ACHN (cell line): ENCODE measurements around the gene HLA-G.
"Not testable (repeated sequence)": the region's sequence is repeated elsewhere in the genome, so short reads cannot be mapped to it uniquely, and the experiment has no call there.

ENCODE experiments used
- DNase-seq: peaks from one replicate; pipeline ENCODE4 v3.0.0-alpha.2; 2015
- in situ Hi-C: cut with HindIII; loops from 2 replicates; pipeline ENCODE4 v1.10.0; 2017; ENCODE audit warnings: low sequenced_read_pairs, low pct_ligation_motif_present, low pct_unique_long_range_greater_than_20kb

Gene HLA-G

DNA sequence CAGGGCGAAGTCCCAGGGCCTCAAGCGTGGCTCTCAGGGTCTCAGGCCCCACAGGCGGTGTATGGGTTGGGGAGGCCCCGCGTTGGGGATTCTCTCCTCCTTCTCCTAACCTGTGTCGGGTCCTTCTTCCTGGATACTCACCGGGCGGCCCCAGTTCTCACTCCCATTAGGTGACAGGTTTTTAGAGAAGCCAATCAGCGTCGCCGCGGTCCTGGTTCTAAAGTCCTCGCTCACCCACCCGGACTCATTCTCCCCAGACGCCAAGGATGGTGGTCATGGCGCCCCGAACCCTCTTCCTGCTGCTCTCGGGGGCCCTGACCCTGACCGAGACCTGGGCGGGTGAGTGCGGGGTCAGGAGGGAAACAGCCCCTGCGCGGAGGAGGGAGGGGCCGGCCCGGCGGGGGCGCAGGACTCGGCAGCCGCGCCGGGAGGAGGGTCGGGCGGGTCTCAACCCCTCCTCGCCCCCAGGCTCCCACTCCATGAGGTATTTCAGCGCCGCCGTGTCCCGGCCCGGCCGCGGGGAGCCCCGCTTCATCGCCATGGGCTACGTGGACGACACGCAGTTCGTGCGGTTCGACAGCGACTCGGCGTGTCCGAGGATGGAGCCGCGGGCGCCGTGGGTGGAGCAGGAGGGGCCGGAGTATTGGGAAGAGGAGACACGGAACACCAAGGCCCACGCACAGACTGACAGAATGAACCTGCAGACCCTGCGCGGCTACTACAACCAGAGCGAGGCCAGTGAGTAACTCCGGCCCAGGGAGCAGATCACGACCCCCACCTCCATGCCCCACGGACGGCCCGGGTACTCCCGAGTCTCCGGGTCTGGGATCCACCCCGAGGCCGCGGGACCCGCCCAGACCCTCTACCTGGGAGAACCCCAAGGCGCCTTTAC, at the start of gene HLA-G:
HLA-G (plus strand) TSS at position 247 of the 892 bp plus-strand sequence; CDS start at position 267, 20 bp downstream.
- no peak for DNase-seq
- in situ Hi-C loops: no loop called here

- in situ Hi-C loops: not testable (repeated sequence)
These were observed 47.5 kb upstream of the HLA-G start for GRCh38 chr6:29780019-29780698.

GRCh38 chr6:29789176-29789575, 38.4 kb upstream of the HLA-G start:
- in situ Hi-C loops: no loop called here

More at GRCh38 chr6:29780019-29780698, 47.5 kb upstream of the HLA-G start:
- not testable (repeated sequence) for DNase-seq

DNA sequence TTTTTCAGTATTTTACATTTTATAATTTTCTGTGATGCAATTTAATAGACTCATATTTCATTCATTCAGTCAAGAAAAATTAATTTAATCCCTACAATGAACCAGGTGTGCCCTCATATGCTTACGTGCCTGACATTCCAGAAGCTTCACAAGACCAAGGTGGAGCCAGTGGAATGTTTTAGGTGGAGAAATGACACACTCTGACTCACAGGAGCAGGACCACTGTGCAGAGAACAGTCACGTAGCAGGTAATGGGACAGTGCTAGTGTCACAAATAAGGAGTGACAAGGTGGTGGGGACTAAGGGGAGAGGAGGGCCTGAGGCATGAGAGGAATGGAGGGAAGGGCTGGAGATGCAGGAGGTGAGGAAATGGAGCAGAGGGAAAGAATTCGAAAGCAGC, 37.0 kb upstream of the HLA-G start:
- DNase-seq: no peak
- in situ Hi-C loops: no loop called here

More at GRCh38 chr6:29789176-29789575, 38.4 kb upstream of the HLA-G start:
- no peak for DNase-seq

- no peak for DNase-seq
- in situ Hi-C loops: no loop called here
These were observed 36.5 kb upstream of the HLA-G start for GRCh38 chr6:29791162-29791561.

DNA sequence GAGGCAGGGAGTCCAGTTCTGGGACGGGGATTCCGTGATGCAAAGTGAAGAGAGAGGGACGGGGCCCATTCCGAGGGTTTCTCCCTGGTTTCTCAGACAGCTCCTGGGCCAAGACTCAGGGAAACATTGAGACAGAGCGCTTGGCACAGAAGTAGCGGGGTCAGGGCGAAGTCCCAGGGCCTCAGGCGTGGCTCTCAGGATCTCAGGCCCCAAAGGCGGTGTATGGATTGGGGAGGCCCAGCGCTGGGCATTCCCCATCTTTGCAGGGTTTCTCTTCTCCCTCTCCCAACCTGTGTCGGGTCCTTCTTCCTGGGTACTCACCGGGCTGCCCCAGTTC, 35.9 kb upstream of the HLA-G start:
- no peak for DNase-seq
- in situ Hi-C loops: no loop called here

- in situ Hi-C loops: no loop called here
These were observed 35.2 kb upstream of the HLA-G start for GRCh38 chr6:29792123-29793035.

DNA sequence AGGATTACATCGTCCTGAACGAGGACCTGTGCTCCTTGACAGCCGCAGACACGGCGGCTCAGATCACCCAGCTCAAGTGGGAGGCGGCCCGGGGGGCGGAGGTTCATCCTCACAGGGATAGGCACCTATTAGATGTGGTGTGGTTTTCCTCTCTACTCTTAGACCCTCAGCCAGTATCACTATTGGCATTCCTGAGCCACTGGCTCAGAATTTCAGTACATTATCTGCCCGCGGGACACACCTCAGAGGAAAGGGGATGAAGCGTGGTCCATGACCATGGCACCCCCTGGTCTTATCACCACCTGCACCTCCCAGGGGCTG, 34.6 kb upstream of the HLA-G start:
- in situ Hi-C loops: no loop called here
- no peak for DNase-seq

More at GRCh38 chr6:29792123-29793035, 35.2 kb upstream of the HLA-G start:
- peak; percentile 10 for DNase-seq

- in situ Hi-C loops: no loop called here
- DNase-seq: no peak
These were observed 33.8 kb upstream of the HLA-G start for GRCh38 chr6:29793796-29794195.

DNA sequence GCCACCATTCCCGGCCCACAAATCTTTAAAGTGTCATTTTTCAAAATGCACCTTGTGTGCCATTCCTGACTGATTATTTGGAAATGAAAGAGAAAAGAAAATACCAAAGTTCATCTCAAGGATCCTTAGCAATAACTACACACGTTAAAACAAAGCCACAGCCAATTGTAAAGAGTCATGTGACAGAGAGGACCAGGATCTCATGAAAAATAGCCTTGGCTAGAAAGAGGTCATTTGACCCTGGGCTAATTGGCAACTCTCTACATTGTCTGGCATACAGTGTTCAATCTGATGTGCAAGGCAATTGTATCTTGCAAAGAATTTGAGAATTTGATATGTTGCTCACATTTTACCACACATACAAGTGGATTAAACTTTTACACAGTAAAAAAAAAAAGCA, 31.6 kb upstream of the HLA-G start:
- in situ Hi-C loops: no loop called here

DNA sequence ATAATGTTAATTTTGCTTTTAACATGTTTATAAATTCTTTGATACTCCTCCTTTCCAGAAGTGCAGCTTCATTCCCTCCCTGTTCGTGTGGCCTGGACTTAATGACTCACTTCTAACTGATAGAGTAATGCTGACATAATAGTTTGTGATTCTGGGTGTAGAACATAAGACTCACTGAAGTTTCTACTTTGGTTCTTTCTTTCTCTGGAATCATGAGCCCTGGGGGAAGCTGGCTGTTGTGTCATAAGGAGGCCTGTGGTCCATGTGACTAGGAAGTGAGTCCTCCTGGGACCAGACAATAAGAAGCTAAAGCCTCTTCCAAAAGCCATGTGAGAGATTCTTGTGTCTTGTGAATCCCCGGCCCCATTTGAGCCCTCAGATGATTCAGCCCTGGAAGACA, 30.5 kb upstream of the HLA-G start:
- in situ Hi-C loops: no loop called here
- no peak for DNase-seq

More for the DNA sequence above, 31.6 kb upstream of the HLA-G start:
- DNase-seq: no peak

GRCh38 chr6:29797966-29798365, 29.7 kb upstream of the HLA-G start:
- no peak for DNase-seq
- in situ Hi-C loops: no loop called here

- in situ Hi-C loops: no loop called here
These were observed 27.4 kb upstream of the HLA-G start for GRCh38 chr6:29800254-29800653.

GRCh38 chr6:29806387-29806786, 21.2 kb upstream of the HLA-G start:
- DNase-seq: no peak
- in situ Hi-C loops: no loop called here

More at GRCh38 chr6:29800254-29800653, 27.4 kb upstream of the HLA-G start:
- no peak for DNase-seq

DNA sequence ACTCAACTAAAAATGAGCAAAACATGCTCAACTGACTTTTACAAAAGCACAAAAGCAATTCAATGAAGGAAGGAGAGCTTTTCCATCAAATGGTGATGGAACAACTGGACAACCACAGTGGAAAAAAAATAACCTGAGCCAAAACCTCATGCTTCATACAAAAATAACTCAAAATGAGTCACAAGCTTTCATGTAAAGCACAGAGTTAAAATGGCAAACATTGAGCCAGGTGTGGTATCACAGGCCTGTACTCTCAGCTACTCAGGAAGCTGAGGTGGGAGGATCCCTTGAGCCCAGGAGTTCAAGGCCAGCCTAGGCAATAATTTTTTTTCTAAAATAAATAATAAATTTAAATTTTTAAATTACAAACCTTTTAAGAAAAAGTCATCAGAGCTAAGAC, 18.4 kb upstream of the HLA-G start:
- no peak for DNase-seq
- in situ Hi-C loops: no loop called here

DNA sequence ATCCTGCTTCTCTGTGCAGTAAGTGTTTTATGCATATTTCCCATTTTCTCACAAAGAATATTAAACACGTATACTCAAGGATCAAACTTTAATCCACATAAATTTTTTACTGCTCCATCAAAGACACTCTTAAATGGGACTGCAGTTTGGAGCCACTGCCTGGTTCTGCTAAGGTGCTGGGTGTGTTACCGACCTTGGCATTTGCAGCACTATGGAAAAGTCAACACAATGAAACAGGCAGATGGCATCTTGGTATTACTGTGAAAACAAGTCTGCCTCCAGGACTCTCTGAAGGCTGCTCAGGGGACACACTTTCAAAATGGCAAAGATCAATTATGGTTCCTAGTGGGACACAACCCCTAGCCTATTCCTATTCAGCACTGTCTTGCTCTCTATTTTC, 17.3 kb upstream of the HLA-G start:
- in situ Hi-C loops: no loop called here
- DNase-seq: no peak

- in situ Hi-C loops: no loop called here
- DNase-seq: no peak
These were observed 16.2 kb upstream of the HLA-G start for GRCh38 chr6:29811377-29811776.

GRCh38 chr6:29813066-29813465, 14.6 kb upstream of the HLA-G start:
- no peak for DNase-seq
- in situ Hi-C loops: no loop called here

DNA sequence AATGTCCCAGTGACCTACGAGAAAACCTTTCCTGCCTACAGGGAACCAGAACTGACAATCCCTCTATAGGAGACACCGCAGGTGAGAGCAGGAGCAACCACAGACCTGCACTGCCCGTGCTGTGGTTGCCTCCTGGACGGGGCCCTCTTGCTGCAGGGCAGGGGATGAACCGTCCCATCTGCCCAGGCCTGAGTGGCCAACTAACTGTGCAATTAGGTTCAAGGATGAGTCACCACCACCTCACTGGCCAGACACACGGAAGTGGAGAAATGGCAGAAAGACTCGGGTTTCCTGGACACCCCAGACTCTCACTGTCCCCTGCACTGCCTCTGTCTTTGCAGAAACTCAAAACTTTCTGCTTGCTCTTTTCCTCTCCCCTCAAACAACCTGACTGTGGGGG, 13.8 kb upstream of the HLA-G start:
- in situ Hi-C loops: no loop called here
- DNase-seq: peak; percentile 31
